H1 (cell line): Measurements from ENCODE around the gene SHANK2. TPM values are rescaled to one million over a fixed set of nuclear protein-coding genes. Genes with fewer than 3 reads are reported as not detected.

Experiments
- ATF2 ChIP-seq: IDR thresholded peaks from 2 replicates; pipeline ENCODE4 v1.6.1; 2012; ENCODE audit warnings: low read length, inconsistent platforms
- EZH2 ChIP-seq: fragments of 200-600 bp; sonication (generic); IDR thresholded peaks from 2 replicates; pipeline ENCODE4 v1.7.1; 2012; ENCODE audit warnings: low read depth, mild to moderate bottlenecking, moderate library complexity, low read length, inconsistent platforms; ENCODE audit not compliant: severe bottlenecking
- FOSL1 ChIP-seq: IDR thresholded peaks from 2 replicates; pipeline ENCODE4 v1.6.1; 2011; ENCODE audit warnings: mild to moderate bottlenecking, low read depth, low read length, moderate library complexity; ENCODE audit not compliant: insufficient read depth
- polyA plus RNA-seq, 7 experiments: library from polyadenylated mRNA; depleted of rRNA in 3 of 7; stranded (reverse) in 5 of 7; unstranded in 2 of 7; fragments of >200 nt in 5 of 7; fragments of 200-250 nt in 2 of 7; gene quantifications; 1 replicate in 5 of 7; 2 replicates in 1 of 7; 4 replicates in 1 of 7; pipeline versions ENCODE4 v1.2.1 to v1.2.3, GENCODE V29; 2011 to 2013; ENCODE audit warnings: missing spikeins in 2 of 7, mixed read lengths in 2 of 7
- total RNA-seq: library from RNA; stranded (reverse); fragmentation: NEBNext Ultra II Directional; extraction: Animal tissue kit (Norgen Biotek cat#: 25700); gene quantifications from 2 replicates; pipeline ENCODE4 v1.2.1, GENCODE V29; 2021

The SHANK2 gene
- total and polyA plus RNA-seq, 2 of the 8 experiments (the other 6 are each of a cell fraction or from before 2014, with no cell fraction given), result 10.1 to 54.2 TPM

- no peak for TF ChIP-seq EZH2
- no peak for TF ChIP-seq FOSL1
- no peak for TF ChIP-seq ATF2
These were observed 27.7 kb upstream of the SHANK2 start (continued) for GRCh38 chr11:71279916-71280645.
